ENCODE results near the gene RPS21. TPM values are rescaled to one million over a fixed set of nuclear protein-coding genes. Genes with fewer than 3 reads are reported as not detected.

RPS21 gene
- total RNA-seq, 1 experiment from 2014 or later = 2,488 TPM

- DNase-seq (ENCODE audit: low read depth, low spot score) = no peak
These were observed 3.6 kb downstream of the RPS21 start for GRCh38 chr20:62390317-62391164.

More at GRCh38 chr20:62390317-62391164, 3.6 kb downstream of the RPS21 start:
- H3K9me2 ChIP-seq (ENCODE audit: insufficient read depth) = no peaks in the 10 kb centered on the region
- peaks cover 8 to 22% of the 10 kb centered on the region in 2 experiments for H3K36me3 ChIP-seq (ENCODE audit: control insufficient read depth in 1 of 2, insufficient read depth in 2 of 2, low read length in 2 of 2)
- TF ChIP-seq FOSL1 (IDR thresholded peaks at IDR 0.05; ENCODE audit: low read depth) (no peak), EZH2phosphoT487 (IDR thresholded peaks at IDR 0.05; ENCODE audit: borderline replicate concordance) (no peak), REST (IDR thresholded peaks at IDR 0.05; ENCODE audit: low read depth) (no peak), ZBTB33 (IDR thresholded peaks at IDR 0.05; ENCODE audit: extremely low read depth, insufficient replicate concordance, low read length) (no peak), RAD21 (IDR thresholded peaks at IDR 0.05; ENCODE audit: low read depth) (no peak), ZNF274 (IDR thresholded peaks at IDR 0.05; ENCODE audit: low read depth, low read length) (no peak), SIN3A (IDR thresholded peaks at IDR 0.05; ENCODE audit: low read depth) (no peak), POLR2AphosphoS5 (IDR thresholded peaks at IDR 0.05; ENCODE audit: low read depth, low read length) (no peak), CEBPB (IDR thresholded peaks at IDR 0.05; ENCODE audit: low read depth) (no peak), TCF7L2 (IDR thresholded peaks at IDR 0.05; ENCODE audit: borderline replicate concordance, extremely low read depth, insufficient read depth, insufficient read length) (no peak), ELF1 (IDR thresholded peaks at IDR 0.05; ENCODE audit: borderline replicate concordance, low read depth) (no peak), JUND (IDR thresholded peaks at IDR 0.05) (no peak), SP1 (IDR thresholded peaks at IDR 0.05; ENCODE audit: low read depth) (no peak), ATF3 (IDR thresholded peaks at IDR 0.05) (no peak), EGR1 (IDR thresholded peaks at IDR 0.05; ENCODE audit: low read depth) (no peak), YY1 (IDR thresholded peaks at IDR 0.05; ENCODE audit: extremely low read depth, insufficient replicate concordance, low read depth, low read length) (no peak), EZH2 (IDR thresholded peaks at IDR 0.05) (no peak)
- CTCF ChIA-PET = no interaction called here
- H3K4me1 ChIP-seq (ENCODE audit: control insufficient read depth in 1 of 2, insufficient read depth in 2 of 2, low read length in 2 of 2) = peaks cover 5 to 21% of the 10 kb centered on the region in 2 experiments; a peak in 3 of 4 replicates
- H2AFZ ChIP-seq (ENCODE audit: low read depth, low read length, poor library complexity, severe bottlenecking) = no peak overlapping the region
- no peak for ATAC-seq
- POLR2A ChIA-PET = no interaction called here
- no peaks in the 10 kb centered on the region for H3K27me3 ChIP-seq (ENCODE audit: insufficient read depth, low read length)
- no peak overlapping the region for H3K4me3 ChIP-seq (replicated peaks in 1 of 2; ENCODE audit: low read depth in 1 of 2, low read length in 2 of 2)
- H3K9ac ChIP-seq (ENCODE audit: low read length) = no peak overlapping the region
- no peaks in the 10 kb centered on the region for H3K9me3 ChIP-seq (ENCODE audit: control insufficient read depth in 1 of 2, insufficient read depth in 1 of 2, low read depth in 1 of 2, low read length in 2 of 2)
- H4K20me1 ChIP-seq (ENCODE audit: insufficient read depth) = peaks cover 9% of the 10 kb centered on the region; the same call in 1 of the 2 replicates
- no peak overlapping the region for H3K4me2 ChIP-seq (ENCODE audit: low read length)
- RAD21 ChIA-PET (ENCODE audit: low non-redundant PET in 1 of 2, low total read pairs in 2 of 2, uncharacterized antibody in 2 of 2, unreplicated experiment in 2 of 2) = no interaction called here
- peaks cover 41% of the 10 kb centered on the region for H3K79me2 ChIP-seq (ENCODE audit: insufficient read depth, low read length)
- no peak overlapping the region for H3K27ac ChIP-seq (ENCODE audit: low read depth, low read length)
- no TSS peak for BruUV-seq (replicated peaks)
- intact Hi-C loops (cut with micrococcal nuclease) = no loop called here

All from HCT116 (cell line).